CD4-positive, alpha-beta T cell treated with Interleukin-2 at 100 ng/mL for 4 hours (primary cell): ENCODE data around the gene TMEM176B.

Experiments used
- DNase-seq: peaks from one replicate; pipeline ENCODE4 v3.0.0-alpha.2; 2020; ENCODE audit warnings: low spot score

The TMEM176B gene

GRCh38 chr7:150751702-150752101, 48.5 kb downstream of the TMEM176B start:
- no peak for DNase-seq

GRCh38 chr7:150748376-150748775, 51.8 kb downstream of the TMEM176B start:
- no peak for DNase-seq

- no peak for DNase-seq
These were observed 53.2 kb downstream of the TMEM176B start for GRCh38 chr7:150746921-150747320.

- DNase-seq, result no peak
These were observed 54.3 kb downstream of the TMEM176B start for GRCh38 chr7:150745876-150746275.

- no peak for DNase-seq
These were observed 55.1 kb downstream of the TMEM176B start for GRCh38 chr7:150745086-150745485.

GRCh38 chr7:150744041-150744656, 56.0 kb downstream of the TMEM176B start:
- DNase-seq, result no peak

- no peak for DNase-seq
These were observed 57.7 kb downstream of the TMEM176B start for GRCh38 chr7:150742286-150742968.
